Measurements from ENCODE around the gene NLGN1. TPM values are rescaled to one million over a fixed set of nuclear protein-coding genes. Genes with fewer than 3 reads are reported as not detected.
"Not testable (repeated sequence)": the region's sequence is repeated elsewhere in the genome, so short reads cannot be mapped to it uniquely, and the experiment has no call there.

Gene NLGN1
- total RNA-seq, 4 donors from 2014 or later, result 21.6 to 50.7 (median 30.4) TPM

DNA sequence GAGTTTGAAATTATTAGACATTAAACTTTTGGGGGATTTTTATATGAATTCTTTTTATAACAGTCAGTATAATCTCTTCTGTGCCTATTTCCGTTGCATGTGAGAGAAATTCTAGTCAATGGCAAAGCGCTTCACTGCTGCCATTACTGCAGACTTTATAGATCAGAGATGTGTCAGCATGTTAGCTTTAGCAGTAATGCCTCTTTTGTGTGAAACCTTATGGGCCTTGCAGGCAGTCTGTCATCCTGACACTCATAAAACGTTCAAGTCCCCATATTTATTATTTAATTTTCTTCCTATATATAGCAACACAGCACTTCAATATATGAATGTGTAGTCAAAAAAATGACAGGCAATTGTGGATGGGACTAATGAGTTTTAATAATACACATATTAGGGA lies 191.0 kb downstream of the NLGN1 start:
- WGBS, 2 donors, result 79 to 83% methylated on average over 3 of the region's 3 CpGs
- Histone ChIP-seq H3K27ac (no peak overlapping the region), H3K4me3 (no peak overlapping the region), H3K36me3 (no peaks in the 10 kb centered on the region), H3K27me3 (no peaks in the 10 kb centered on the region), H3K9me3 (no peaks in the 10 kb centered on the region), H3K4me1 (peaks cover 0 to 6% (median 0%) of the 10 kb centered on the region in 4 donors)
- TF ChIP-seq EP300 (IDR thresholded peaks at IDR 0.05), result no peak
- TF ChIP-seq, protein P1, sequence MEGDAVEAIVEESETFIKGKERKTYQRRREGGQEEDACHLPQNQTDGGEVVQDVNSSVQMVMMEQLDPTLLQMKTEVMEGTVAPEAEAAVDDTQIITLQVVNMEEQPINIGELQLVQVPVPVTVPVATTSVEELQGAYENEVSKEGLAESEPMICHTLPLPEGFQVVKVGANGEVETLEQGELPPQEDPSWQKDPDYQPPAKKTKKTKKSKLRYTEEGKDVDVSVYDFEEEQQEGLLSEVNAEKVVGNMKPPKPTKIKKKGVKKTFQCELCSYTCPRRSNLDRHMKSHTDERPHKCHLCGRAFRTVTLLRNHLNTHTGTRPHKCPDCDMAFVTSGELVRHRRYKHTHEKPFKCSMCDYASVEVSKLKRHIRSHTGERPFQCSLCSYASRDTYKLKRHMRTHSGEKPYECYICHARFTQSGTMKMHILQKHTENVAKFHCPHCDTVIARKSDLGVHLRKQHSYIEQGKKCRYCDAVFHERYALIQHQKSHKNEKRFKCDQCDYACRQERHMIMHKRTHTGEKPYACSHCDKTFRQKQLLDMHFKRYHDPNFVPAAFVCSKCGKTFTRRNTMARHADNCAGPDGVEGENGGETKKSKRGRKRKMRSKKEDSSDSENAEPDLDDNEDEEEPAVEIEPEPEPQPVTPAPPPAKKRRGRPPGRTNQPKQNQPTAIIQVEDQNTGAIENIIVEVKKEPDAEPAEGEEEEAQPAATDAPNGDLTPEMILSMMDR (IDR thresholded peaks at IDR 0.05), result no peak
- no peak for TF ChIP-seq POLR2A (IDR thresholded peaks at IDR 0.05)
- no peak for DNase-seq (ENCODE audit: low spot score in 2 of 2)

DNA sequence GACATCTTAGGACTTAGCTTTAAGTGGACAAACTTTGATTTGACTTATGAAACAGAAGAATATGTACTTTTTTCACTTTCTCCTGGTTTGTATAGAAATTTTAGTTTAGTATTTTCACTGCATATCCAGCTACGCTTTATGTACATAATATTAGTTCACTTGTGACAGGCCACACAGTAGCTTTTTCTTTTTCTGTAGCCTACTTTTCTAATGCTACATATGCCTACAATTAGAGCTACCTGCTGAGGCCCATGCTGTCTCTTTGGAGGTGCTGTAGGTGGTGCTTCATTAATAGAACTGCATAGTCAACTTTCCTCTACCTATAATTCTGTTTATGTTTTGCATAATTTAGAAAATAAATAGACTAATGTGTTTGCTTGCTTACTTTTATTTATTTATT lies 191.6 kb downstream of the NLGN1 start:
- no peak for DNase-seq (ENCODE audit: low spot score in 2 of 2)
- TF ChIP-seq, protein P1 (IDR thresholded peaks at IDR 0.05), result no peak
- TF ChIP-seq EP300 (IDR thresholded peaks at IDR 0.05), result no peak
- no peak for TF ChIP-seq POLR2A (IDR thresholded peaks at IDR 0.05)
- Histone ChIP-seq H3K27me3 (no peaks in the 10 kb centered on the region), H3K9me3 (no peaks in the 10 kb centered on the region), H3K27ac (no peak overlapping the region), H3K36me3 (no peaks in the 10 kb centered on the region), H3K4me1 (peaks cover 0 to 6% (median 0%) of the 10 kb centered on the region in 4 donors), H3K4me3 (no peak overlapping the region)
- WGBS, 2 donors, result 98 to 100% methylated on average over 1 of the region's 1 CpG

DNA sequence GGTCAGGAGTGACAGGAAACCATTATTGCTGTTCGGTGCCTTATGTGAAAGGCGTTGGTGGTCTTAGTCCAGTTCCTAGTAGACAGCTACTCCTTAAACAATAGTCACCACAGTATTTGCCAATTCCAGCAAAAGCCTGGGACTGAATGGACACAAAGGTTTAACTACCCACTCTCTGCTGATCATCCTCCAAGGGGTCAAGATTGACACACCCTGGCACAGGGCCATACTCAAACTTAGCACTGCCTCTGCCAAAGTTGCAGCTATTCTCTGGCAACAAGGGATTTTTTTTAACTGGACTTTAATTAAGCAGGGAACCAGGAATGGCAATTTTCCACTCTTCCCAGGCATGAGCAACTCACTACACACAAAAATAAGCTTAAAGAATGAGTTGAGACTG lies 193.9 kb downstream of the NLGN1 start:
- no peak for DNase-seq (ENCODE audit: low spot score in 2 of 2)
- 56 to 58% methylated on average over 2 of the region's 2 CpGs for WGBS, 2 donors
- Histone ChIP-seq H3K9me3 (no peaks in the 10 kb centered on the region), H3K4me3 (no peak overlapping the region), H3K4me1 (no peaks in the 10 kb centered on the region), H3K36me3 (no peaks in the 10 kb centered on the region), H3K27ac (no peak overlapping the region), H3K27me3 (no peaks in the 10 kb centered on the region)
- TF ChIP-seq EP300 (IDR thresholded peaks at IDR 0.05) (no peak), POLR2A (IDR thresholded peaks at IDR 0.05) (no peak)
- TF ChIP-seq, protein P1 (IDR thresholded peaks at IDR 0.05), result no peak

DNA sequence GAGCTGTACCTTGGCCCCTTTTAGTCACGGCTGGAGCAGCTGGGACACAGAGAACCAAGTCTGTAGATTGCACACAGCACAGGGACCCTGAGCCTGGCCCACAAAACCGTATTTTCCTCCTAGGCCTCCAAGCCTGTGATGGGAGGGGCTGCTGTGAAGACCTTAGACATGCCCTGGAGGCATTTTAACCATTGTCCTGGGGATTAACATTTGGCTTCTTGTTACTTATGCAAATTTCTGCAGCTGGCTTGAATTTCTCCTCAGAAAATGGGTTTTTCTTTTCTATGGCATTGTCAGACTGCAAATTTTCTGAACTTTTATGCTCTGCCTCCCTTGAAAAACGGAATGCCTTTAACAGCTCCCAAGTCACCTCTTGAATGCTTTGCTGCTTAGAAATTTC lies 197.3 kb downstream of the NLGN1 start:
- H3K4me1 ChIP-seq; H3K9me3 ChIP-seq; H3K4me3 ChIP-seq; H3K27me3 ChIP-seq; H3K36me3 ChIP-seq; DNase-seq (ENCODE audit: low spot score in 2 of 2); H3K27ac ChIP-seq: not testable (repeated sequence)
- WGBS, 2 donors, result 39 to 50% methylated on average over 1 to 3 of the region's 3 CpGs

DNA sequence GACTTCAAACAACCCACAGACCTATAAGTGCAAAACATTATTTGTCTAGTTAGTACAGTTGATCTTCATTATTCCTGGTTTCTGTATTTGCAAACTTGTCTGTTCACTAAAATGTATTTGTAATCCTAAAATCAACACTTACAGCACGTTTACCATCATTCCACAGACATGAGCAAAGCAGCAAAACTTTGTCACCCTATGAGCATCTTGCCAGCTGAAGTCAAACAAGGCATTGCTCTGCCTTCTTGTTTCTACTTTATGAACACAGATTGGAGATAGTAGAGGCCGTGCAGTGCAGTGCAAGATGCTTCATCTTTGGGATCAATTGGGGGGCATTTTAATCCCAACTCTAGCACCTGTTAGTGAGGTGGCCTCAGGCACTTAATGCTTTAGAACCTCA lies 202.1 kb downstream of the NLGN1 start:
- WGBS, 2 donors, result 55 to 72% methylated on average over 2 of the region's 2 CpGs
- Histone ChIP-seq H3K27me3 (no peaks in the 10 kb centered on the region), H3K9me3 (no peaks in the 10 kb centered on the region), H3K36me3 (peaks cover 0 to 4% (median 0%) of the 10 kb centered on the region in 3 donors), H3K4me3 (no peak overlapping the region), H3K4me1 (no peaks in the 10 kb centered on the region), H3K27ac (no peak overlapping the region)
- no peak for DNase-seq (ENCODE audit: low spot score in 2 of 2)
- no peak for TF ChIP-seq POLR2A (IDR thresholded peaks at IDR 0.05)

DNA sequence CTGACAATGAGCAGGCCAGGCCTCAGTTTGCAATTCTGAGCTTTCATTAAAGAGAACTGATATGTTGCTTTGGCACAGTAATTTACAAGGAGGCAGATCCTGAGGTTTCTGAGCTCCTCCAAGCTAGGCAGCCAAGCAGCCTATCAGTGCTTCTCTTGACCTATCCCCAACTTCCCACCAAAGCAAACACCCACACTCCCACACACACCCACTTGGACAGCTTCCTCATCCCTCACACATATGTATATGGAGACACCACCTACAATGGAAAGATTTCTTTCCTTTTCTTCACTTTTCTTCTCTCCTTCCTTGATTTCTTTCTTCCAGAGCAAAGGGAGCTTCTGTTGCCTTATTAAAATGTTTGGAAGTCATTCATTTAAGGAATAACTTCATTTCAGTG lies 217.0 kb downstream of the NLGN1 start:
- H3K9me3 ChIP-seq, result no peaks in the 10 kb centered on the region
- no peaks in the 10 kb centered on the region for H3K36me3 ChIP-seq
- no peak overlapping the region for H3K27ac ChIP-seq
- no peak overlapping the region for H3K4me3 ChIP-seq
- no peaks in the 10 kb centered on the region for H3K27me3 ChIP-seq
- DNase-seq (ENCODE audit: low spot score in 2 of 2), result no peak
- no peak for TF ChIP-seq EP300 (IDR thresholded peaks at IDR 0.05)
- no peak for TF ChIP-seq POLR2A (IDR thresholded peaks at IDR 0.05)
- TF ChIP-seq, protein P1 (IDR thresholded peaks at IDR 0.05), result no peak
- H3K4me1 ChIP-seq, result no peaks in the 10 kb centered on the region
